ENCODE data around the gene GNA14.
"Not testable (repeated sequence)": the region's sequence is repeated elsewhere in the genome, so short reads cannot be mapped to it uniquely, and the experiment has no call there.

Gene GNA14

DNA sequence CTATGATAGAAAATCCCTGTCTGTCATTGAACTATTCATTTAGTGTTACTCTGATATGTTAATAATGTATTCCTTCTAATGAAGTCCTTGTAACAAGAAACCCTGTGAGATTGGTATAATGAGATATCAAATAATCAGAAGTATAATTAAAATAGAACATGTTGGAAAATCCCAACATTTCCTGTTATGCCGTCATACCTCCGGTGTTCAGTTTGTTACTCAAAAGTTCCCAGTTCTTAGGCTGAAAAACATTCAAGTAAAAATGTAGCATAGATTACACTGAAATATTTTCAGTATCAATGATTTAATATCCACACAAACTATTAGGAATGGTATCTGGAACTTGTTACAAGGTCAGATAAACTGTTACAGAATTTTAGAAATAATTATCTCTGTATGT lies 227.5 kb downstream of the GNA14 start:
- Histone ChIP-seq H3K4me3 (no peak overlapping the region), H3K9me3 (no peaks in the 10 kb centered on the region), H3K36me3 (replicated peaks) (no peaks in the 10 kb centered on the region), H3K27me3 (ENCODE audit: low read depth) (no peaks in the 10 kb centered on the region), H3K4me1 (no peaks in the 10 kb centered on the region)
- in situ Hi-C loops (cut with MboI; ENCODE audit: low sequenced_read_pairs): no loop called here
- DNase-seq (ENCODE audit: low spot score in 2 of 2): no peak

DNA sequence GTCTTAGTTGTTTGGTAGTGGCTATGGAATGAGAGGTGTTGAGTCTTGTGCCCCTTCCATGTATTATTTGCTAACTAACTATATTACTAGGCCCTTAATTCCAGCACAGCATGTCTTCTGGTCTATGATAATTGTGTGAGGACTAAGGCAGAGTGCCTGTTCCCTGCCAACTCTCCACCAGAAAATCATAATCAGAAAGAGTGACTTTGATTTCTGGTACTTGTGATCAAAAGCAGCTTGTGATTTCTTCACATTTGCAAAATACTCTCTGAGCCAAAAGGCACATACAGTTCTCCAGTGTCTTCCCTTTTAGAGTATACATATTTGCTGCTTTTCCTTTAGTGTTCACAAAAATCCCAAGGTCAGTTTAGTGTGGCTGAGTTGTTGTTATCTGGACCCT lies 229.9 kb downstream of the GNA14 start:
- in situ Hi-C loops (cut with MboI; ENCODE audit: low sequenced_read_pairs): no loop called here
- Histone ChIP-seq H3K9me3 (no peaks in the 10 kb centered on the region), H3K27me3 (ENCODE audit: low read depth) (no peaks in the 10 kb centered on the region)

DNA sequence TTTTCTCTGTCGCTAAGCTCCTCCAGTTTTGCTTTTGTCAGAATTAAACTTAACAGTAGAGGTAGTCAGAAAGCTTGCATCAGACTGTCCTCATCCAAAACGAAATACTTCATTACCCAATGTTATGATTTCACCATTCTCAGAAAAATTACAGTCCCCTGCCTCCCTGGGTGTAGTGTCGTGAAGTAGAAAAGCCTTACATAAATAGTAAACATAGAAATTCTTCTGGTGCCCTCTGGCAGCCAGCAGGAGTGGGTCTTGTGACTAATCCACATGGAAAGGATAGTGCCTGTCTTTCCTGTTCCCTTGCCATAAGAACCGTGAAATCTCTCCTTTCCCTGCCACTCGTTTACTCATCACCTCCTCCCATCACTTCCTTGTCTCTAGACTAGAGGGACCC lies 230.6 kb downstream of the GNA14 start:
- Histone ChIP-seq H3K9me3 (no peaks in the 10 kb centered on the region), H3K4me3 (no peak overlapping the region), H3K36me3 (replicated peaks) (no peaks in the 10 kb centered on the region), H3K4me1 (no peaks in the 10 kb centered on the region), H3K27me3 (ENCODE audit: low read depth) (no peaks in the 10 kb centered on the region)
- no peak for DNase-seq (ENCODE audit: low spot score in 2 of 2)
- in situ Hi-C loops (cut with MboI; ENCODE audit: low sequenced_read_pairs): no loop called here

More for the DNA sequence above, 229.9 kb downstream of the GNA14 start:
- no peak for DNase-seq (ENCODE audit: low spot score in 2 of 2)
- Histone ChIP-seq H3K36me3 (replicated peaks) (no peaks in the 10 kb centered on the region), H3K4me3 (no peak overlapping the region), H3K4me1 (no peaks in the 10 kb centered on the region)

- H3K27me3 ChIP-seq (ENCODE audit: low read depth); H3K4me3 ChIP-seq; H3K9me3 ChIP-seq; in situ Hi-C loops (cut with MboI; ENCODE audit: low sequenced_read_pairs); H3K36me3 ChIP-seq (replicated peaks); H3K4me1 ChIP-seq: not testable (repeated sequence)
- DNase-seq (ENCODE audit: low spot score in 2 of 2): peak in 1 of 2 experiments; percentile 34
These were observed 239.6 kb downstream of the GNA14 start for GRCh38 chr9:77408521-77408920.

DNA sequence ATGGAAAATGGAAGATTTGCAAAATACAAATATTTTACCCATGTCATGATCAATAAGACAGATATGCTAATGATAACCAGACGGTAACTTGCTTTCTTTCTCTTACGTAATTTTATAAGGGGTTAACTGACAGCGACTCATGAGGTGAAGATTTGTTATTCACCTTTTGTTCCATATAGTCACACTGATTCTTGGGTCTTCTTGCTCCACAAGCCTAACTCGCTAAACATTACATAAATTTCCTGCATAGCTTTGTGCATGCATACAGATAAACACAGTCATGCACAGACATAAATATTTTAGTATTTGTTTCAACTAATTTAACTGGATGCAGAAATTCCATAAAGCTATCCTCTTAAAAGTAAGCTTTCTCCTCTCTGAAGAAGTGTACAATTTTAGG lies 244.9 kb downstream of the GNA14 start:
- DNase-seq (ENCODE audit: low spot score in 2 of 2): no peak
- Histone ChIP-seq H3K9me3 (no peaks in the 10 kb centered on the region), H3K4me1 (no peaks in the 10 kb centered on the region), H3K4me3 (no peak overlapping the region), H3K27me3 (ENCODE audit: low read depth) (no peaks in the 10 kb centered on the region), H3K36me3 (replicated peaks) (peaks cover 6% of the 10 kb centered on the region)
- in situ Hi-C loops (cut with MboI; ENCODE audit: low sequenced_read_pairs): no loop called here

DNA sequence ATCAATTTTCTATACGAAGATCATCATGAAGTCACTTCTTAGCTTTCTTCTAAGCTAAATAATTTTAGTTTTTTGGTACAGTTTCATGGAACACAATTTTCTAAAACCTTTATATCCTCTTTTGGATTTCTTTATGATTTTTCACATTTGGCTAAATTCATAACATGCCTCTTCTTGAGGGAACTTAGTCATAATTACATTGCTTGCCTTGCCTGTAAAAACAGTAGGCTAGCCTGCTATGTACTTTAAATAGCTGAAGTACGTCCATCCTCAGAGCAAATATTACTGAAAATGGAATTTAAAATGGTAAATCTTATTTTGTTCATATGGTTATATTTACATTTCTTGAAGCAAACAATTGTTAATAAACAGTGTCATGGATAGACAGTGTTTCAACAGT lies 245.8 kb downstream of the GNA14 start:
- Histone ChIP-seq H3K9me3 (no peaks in the 10 kb centered on the region), H3K36me3 (replicated peaks) (peaks cover 6% of the 10 kb centered on the region), H3K4me3 (no peak overlapping the region), H3K4me1 (no peaks in the 10 kb centered on the region), H3K27me3 (ENCODE audit: low read depth) (no peaks in the 10 kb centered on the region)
- in situ Hi-C loops (cut with MboI; ENCODE audit: low sequenced_read_pairs): no loop called here
- DNase-seq (ENCODE audit: low spot score in 2 of 2): no peak

DNA sequence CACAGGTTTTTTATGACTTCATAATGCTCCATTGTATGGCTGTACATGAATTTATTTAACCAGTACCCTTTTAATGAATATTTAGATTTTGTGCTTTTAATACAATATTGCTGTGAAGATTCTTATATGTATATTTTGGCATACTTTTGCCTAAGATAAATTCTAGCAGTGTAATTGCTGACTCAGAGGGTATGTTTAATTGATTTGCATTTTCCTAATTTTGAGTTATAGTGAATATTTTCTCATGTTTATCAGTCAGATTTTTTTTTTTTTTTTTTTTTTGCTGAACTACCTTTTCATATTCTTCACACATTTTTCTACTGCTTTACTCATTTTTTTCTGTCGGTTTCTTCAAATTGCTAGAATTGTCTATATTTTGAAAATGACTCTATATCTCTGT lies 248.2 kb downstream of the GNA14 start:
- H3K27me3 ChIP-seq (ENCODE audit: low read depth): no peaks in the 10 kb centered on the region
- H3K9me3 ChIP-seq: no peaks in the 10 kb centered on the region
- no peak overlapping the region for H3K4me3 ChIP-seq
- DNase-seq (ENCODE audit: low spot score in 2 of 2): no peak
- in situ Hi-C loops (cut with MboI; ENCODE audit: low sequenced_read_pairs): no loop called here
- no peaks in the 10 kb centered on the region for H3K36me3 ChIP-seq (replicated peaks)
- H3K4me1 ChIP-seq: no peaks in the 10 kb centered on the region

DNA sequence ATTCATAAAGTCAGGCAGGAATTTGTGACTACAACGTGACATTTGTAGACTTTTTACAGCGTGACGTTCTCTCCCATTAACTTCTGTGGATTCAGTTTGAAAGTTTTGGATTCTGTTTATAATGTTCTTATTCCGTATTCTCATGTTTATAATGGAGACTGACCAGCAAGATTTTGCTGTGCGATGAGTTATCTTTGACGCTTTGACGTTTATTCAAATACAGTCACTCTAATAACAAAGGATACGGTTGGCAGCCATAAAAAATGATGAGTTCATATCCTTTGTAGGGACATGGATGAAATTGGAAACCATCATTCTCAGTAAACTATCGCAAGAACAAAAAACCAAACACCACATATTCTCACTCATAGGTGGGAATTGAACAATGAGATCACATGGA lies 249.5 kb downstream of the GNA14 start:
- H3K36me3 ChIP-seq (replicated peaks); H3K4me1 ChIP-seq; H3K27me3 ChIP-seq (ENCODE audit: low read depth); DNase-seq (ENCODE audit: low spot score in 2 of 2); H3K9me3 ChIP-seq; in situ Hi-C loops (cut with MboI; ENCODE audit: low sequenced_read_pairs); H3K4me3 ChIP-seq: not testable (repeated sequence)

DNA sequence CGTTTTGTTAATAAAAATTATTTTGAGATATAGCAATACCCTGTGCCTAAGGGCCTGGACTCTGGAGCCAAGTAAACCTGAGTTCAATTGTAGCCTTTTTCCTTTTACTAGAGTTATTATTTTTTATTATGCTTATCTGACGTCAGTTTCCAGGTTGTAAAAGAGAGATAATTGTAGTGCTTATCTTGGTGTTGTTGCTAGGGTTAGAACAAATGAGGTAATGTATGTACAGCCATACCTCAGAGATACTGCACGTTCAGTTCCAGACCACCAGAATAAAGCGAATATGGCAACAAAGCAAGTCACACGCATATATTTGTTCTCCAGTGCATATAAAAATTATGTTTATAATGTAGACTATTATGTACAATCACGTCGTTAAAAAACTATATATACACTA lies 255.8 kb downstream of the GNA14 start:
- Histone ChIP-seq H3K4me3 (no peak overlapping the region), H3K36me3 (replicated peaks) (no peaks in the 10 kb centered on the region; the same call in 1 of the 2 replicates), H3K9me3 (no peaks in the 10 kb centered on the region), H3K27me3 (ENCODE audit: low read depth) (no peaks in the 10 kb centered on the region), H3K4me1 (no peaks in the 10 kb centered on the region)
- no peak for DNase-seq (ENCODE audit: low spot score in 2 of 2)
- in situ Hi-C loops (cut with MboI; ENCODE audit: low sequenced_read_pairs): no loop called here

- in situ Hi-C loops (cut with MboI; ENCODE audit: low sequenced_read_pairs): no loop called here
- no peak for DNase-seq (ENCODE audit: low spot score in 2 of 2)
These were observed 256.3 kb downstream of the GNA14 start for GRCh38 chr9:77391834-77392233.

DNA sequence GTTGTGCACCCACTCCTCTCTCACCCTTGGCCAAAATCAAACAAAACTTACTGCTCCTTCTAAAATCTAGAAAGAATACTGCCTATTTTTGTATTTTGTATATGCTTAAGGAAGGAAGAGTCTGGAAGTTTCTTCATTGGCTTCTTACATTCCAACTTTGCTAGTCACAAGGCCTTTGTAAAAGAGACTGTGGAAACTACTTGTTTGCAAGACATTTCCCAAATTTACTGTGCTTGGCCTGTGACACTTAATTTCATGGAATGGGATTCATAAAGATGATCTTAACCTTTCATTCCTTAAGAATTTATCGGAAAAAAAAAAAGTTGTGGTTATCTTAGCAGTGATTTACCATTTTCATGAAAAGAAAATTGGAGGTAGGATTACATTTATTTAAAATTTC lies 261.9 kb downstream of the GNA14 start:
- DNase-seq (ENCODE audit: low spot score in 2 of 2): no peak
- in situ Hi-C loops (cut with MboI; ENCODE audit: low sequenced_read_pairs): no loop called here
- H3K9me3 ChIP-seq: no peaks in the 10 kb centered on the region
- H3K4me1 ChIP-seq: no peaks in the 10 kb centered on the region; the same call in 1 of the 2 replicates
- no peaks in the 10 kb centered on the region for H3K27me3 ChIP-seq (ENCODE audit: low read depth)
- peaks cover 7% of the 10 kb centered on the region for H3K36me3 ChIP-seq (replicated peaks)
- H3K4me3 ChIP-seq: no peak overlapping the region

More at GRCh38 chr9:77391834-77392233, 256.3 kb downstream of the GNA14 start:
- Histone ChIP-seq H3K36me3 (replicated peaks) (no peaks in the 10 kb centered on the region; the same call in 1 of the 2 replicates), H3K4me3 (no peak overlapping the region), H3K9me3 (no peaks in the 10 kb centered on the region), H3K27me3 (ENCODE audit: low read depth) (no peaks in the 10 kb centered on the region), H3K4me1 (no peaks in the 10 kb centered on the region)

DNA sequence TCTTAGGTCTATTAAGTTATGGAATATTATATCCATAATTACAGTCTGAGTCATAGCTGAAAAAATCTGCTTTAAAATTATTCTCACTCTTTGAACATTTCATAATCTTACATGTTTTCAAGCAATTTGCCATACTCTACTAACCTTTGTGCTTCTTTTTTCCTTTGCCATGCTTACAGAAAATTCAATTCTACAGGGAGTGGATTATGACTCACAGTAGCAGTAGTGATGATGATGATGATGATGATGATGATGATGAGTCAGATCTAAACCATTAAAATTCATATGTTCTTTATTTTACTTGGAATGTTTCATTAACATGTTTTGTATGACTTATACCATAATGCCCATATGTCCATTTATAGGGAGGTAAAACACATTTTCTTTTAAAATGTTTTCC lies 263.7 kb downstream of the GNA14 start:
- no peak for DNase-seq (ENCODE audit: low spot score in 2 of 2)
- Histone ChIP-seq H3K9me3 (no peaks in the 10 kb centered on the region), H3K4me3 (no peak overlapping the region), H3K36me3 (replicated peaks) (peaks cover 7% of the 10 kb centered on the region), H3K4me1 (no peaks in the 10 kb centered on the region; the same call in 1 of the 2 replicates), H3K27me3 (ENCODE audit: low read depth) (no peaks in the 10 kb centered on the region)
- in situ Hi-C loops (cut with MboI; ENCODE audit: low sequenced_read_pairs): no loop called here

DNA sequence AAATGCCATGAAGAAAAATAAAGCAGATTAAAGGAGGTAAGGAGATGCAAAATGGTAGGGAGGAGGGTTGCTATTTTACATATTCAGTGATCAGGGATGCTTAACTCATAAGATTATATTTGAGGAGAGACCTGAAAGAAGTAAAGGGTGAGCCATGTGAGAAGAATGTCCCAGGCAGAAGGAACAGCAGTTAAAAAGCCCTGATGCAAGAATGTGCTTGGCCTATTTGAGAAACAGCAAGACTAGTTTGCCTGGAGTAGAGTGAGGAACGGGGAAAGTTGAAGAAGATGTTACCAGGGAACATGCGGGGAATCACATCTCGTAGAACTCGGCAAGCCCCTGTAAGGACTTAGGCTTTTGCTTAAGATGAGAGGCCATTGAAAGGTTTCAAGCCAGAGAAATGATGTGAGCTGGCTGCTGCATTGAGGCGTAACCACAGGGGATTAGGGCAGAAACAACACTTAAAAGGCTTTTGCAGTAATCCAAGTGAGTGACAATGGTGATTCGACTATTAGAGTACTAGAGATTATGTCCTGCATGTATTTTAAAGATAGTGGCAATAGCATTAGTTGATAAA lies 272.1 kb downstream of the GNA14 start:
- Histone ChIP-seq H3K4me1 (peaks cover 2% of the 10 kb centered on the region; the same call in 1 of the 2 replicates), H3K9me3 (no peaks in the 10 kb centered on the region), H3K27me3 (ENCODE audit: low read depth) (no peaks in the 10 kb centered on the region), H3K36me3 (replicated peaks) (no peaks in the 10 kb centered on the region), H3K4me3 (no peak overlapping the region)
- DNase-seq (ENCODE audit: low spot score in 2 of 2): peak; percentile 46 to 64
- in situ Hi-C loops (cut with MboI; ENCODE audit: low sequenced_read_pairs): no loop called here

- DNase-seq (ENCODE audit: low spot score in 2 of 2): no peak
- Histone ChIP-seq H3K36me3 (replicated peaks) (peaks cover 8% of the 10 kb centered on the region), H3K27me3 (ENCODE audit: low read depth) (no peaks in the 10 kb centered on the region), H3K4me3 (no peak overlapping the region), H3K4me1 (peaks cover 2% of the 10 kb centered on the region; the same call in 1 of the 2 replicates), H3K9me3 (no peaks in the 10 kb centered on the region)
- in situ Hi-C loops (cut with MboI; ENCODE audit: low sequenced_read_pairs): no loop called here
These were observed 273.9 kb downstream of the GNA14 start for GRCh38 chr9:77374266-77374665.
